Measurements from ENCODE around the gene CXCL9. TPM values are rescaled to one million over a fixed set of nuclear protein-coding genes. Genes with fewer than 3 reads are reported as not detected.
"Not testable (repeated sequence)": the region's sequence is repeated elsewhere in the genome, so short reads cannot be mapped to it uniquely, and the experiment has no call there.

The CXCL9 gene
- total RNA-seq, 2 donors from 2014 or later, result 0.94 to 2.7 TPM

- ATAC-seq (replicated peaks in 1 of 2) (no peak), DNase-seq (no peak)
- H3K27ac Mint-ChIP-seq, result no peak overlapping the region
- no peaks in the 10 kb centered on the region for H3K4me1 Mint-ChIP-seq (ENCODE audit: low read depth)
- no peaks in the 10 kb centered on the region for H3K27me3 Mint-ChIP-seq (ENCODE audit: low read depth)
- H3K4me3 Mint-ChIP-seq, result no peak overlapping the region
- H3K36me3 Mint-ChIP-seq (ENCODE audit: insufficient read depth in 2 of 2), result peaks cover 13 to 39% of the 10 kb centered on the region in 2 donors
- no peaks in the 10 kb centered on the region for H3K9me3 Mint-ChIP-seq
These were observed 33.5 kb downstream of the CXCL9 start for GRCh38 chr4:75973766-75974165.

GRCh38 chr4:75968084-75968483 is 39.2 kb downstream of the CXCL9 start:
- ATAC-seq (replicated peaks in 1 of 2) (no peak), DNase-seq (no peak)
- Mint-ChIP-seq H3K27me3 (ENCODE audit: low read depth) (no peaks in the 10 kb centered on the region), H3K27ac (no peak overlapping the region), H3K9me3 (peaks cover 0 to 2% of the 10 kb centered on the region in 2 donors), H3K4me3 (no peak overlapping the region), H3K36me3 (ENCODE audit: insufficient read depth in 2 of 2) (peaks cover 32 to 68% of the 10 kb centered on the region in 2 donors), H3K4me1 (ENCODE audit: low read depth) (no peaks in the 10 kb centered on the region)

- Mint-ChIP-seq H3K27ac (no peak overlapping the region), H3K36me3 (ENCODE audit: insufficient read depth in 2 of 2) (peaks cover 32 to 65% of the 10 kb centered on the region in 2 donors), H3K27me3 (ENCODE audit: low read depth) (no peaks in the 10 kb centered on the region), H3K4me1 (ENCODE audit: low read depth) (no peaks in the 10 kb centered on the region), H3K4me3 (no peak overlapping the region), H3K9me3 (peaks cover 0 to 2% of the 10 kb centered on the region in 2 donors)
- ATAC-seq (replicated peaks in 1 of 2) (no peak), DNase-seq (no peak)
These were observed 43.8 kb downstream of the CXCL9 start for GRCh38 chr4:75963558-75963957.

GRCh38 chr4:75962072-75962471 is 45.2 kb downstream of the CXCL9 start:
- not testable (repeated sequence) for H3K4me3 Mint-ChIP-seq; ATAC-seq (replicated peaks in 1 of 2); DNase-seq; H3K27me3 Mint-ChIP-seq (ENCODE audit: low read depth); H3K9me3 Mint-ChIP-seq; H3K4me1 Mint-ChIP-seq (ENCODE audit: low read depth); H3K27ac Mint-ChIP-seq
- peaks cover 32 to 62% of the 10 kb centered on the region in 2 donors for H3K36me3 Mint-ChIP-seq (ENCODE audit: insufficient read depth in 2 of 2)

- H3K27me3 Mint-ChIP-seq (ENCODE audit: low read depth); H3K4me3 Mint-ChIP-seq; H3K9me3 Mint-ChIP-seq; DNase-seq; H3K27ac Mint-ChIP-seq; H3K4me1 Mint-ChIP-seq (ENCODE audit: low read depth); ATAC-seq (replicated peaks in 1 of 2): not testable (repeated sequence)
- peaks cover 18 to 47% of the 10 kb centered on the region in 2 donors for H3K36me3 Mint-ChIP-seq (ENCODE audit: insufficient read depth in 2 of 2)
These were observed 48.8 kb downstream of the CXCL9 start for GRCh38 chr4:75958546-75958945.

DNA sequence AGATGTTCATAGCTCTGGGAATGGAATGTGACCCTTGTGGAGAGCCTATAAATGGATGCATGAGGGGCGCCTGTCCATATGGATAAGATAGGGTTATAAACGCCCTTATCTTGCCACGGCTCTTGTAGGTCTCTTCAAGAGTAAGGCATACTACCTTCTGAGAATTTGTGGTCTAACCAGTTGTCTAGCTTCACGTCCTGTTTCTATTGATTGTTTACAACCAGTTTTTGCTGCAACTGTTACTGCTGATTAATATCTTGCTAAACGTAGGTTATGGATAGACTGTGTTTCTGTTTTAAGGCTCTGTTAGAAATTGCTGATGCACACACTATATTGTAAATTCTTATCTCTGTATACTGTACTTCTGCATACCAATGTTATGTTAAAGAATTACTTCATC is 52.5 kb downstream of the CXCL9 start:
- H3K4me3 Mint-ChIP-seq; ATAC-seq (replicated peaks in 1 of 2); H3K27ac Mint-ChIP-seq; H3K4me1 Mint-ChIP-seq (ENCODE audit: low read depth); H3K9me3 Mint-ChIP-seq; H3K27me3 Mint-ChIP-seq (ENCODE audit: low read depth); DNase-seq: not testable (repeated sequence)
- peaks cover 13 to 40% of the 10 kb centered on the region in 2 donors for H3K36me3 Mint-ChIP-seq (ENCODE audit: insufficient read depth in 2 of 2)

DNA sequence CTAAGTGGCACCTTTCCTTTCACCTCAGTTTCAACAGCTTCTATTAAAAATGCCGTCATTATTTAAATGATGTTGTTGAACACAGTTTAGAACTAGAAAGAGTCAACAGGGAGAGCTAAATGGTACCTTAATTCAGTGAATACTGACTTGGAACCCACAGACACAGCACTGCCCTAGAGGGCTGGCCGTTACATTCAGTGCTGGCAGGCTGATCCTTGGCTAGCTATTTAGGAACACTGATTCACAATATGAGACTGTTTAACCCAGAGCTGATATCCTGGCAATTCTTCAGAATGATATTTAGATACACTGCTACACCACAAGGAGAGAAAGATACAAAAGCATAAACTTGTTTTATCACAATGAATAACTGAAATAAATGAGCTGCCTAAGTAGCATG is 53.8 kb downstream of the CXCL9 start:
- ATAC-seq (replicated peaks in 1 of 2), result no peak
- DNase-seq, result no peak
- H3K4me3 Mint-ChIP-seq, result no peak overlapping the region
- peak overlapping the region; percentile 26 for H3K27ac Mint-ChIP-seq
- H3K27me3 Mint-ChIP-seq (ENCODE audit: low read depth), result no peaks in the 10 kb centered on the region
- H3K4me1 Mint-ChIP-seq (ENCODE audit: low read depth), result no peaks in the 10 kb centered on the region
- H3K36me3 Mint-ChIP-seq (ENCODE audit: insufficient read depth in 2 of 2), result peaks cover 12 to 34% of the 10 kb centered on the region in 2 donors
- H3K9me3 Mint-ChIP-seq, result no peaks in the 10 kb centered on the region

Other genes with a start within 250 kb of the CXCL9 start
- not detected for gene PPEF2, start 105.1 kb downstream of the CXCL9 start, total RNA-seq
- gene NAAA, start 66.5 kb downstream of the CXCL9 start, total RNA-seq, result 10 to 100 TPM; 22.4 to 31.6 TPM
- 10 to 100 TPM; 42.4 to 46.4 TPM for gene SDAD1, start 16.6 kb downstream of the CXCL9 start, total RNA-seq
- 1 to 10 TPM in 1 of 2 donors, under 1 TPM in 1; 0.62 to 2.9 TPM for gene CXCL10, start 16.0 kb upstream of the CXCL9 start, total RNA-seq
- under 1 TPM in 1 of 2 donors, not detected in 1; 0.19 TPM for gene CXCL11, start 28.6 kb upstream of the CXCL9 start, total RNA-seq
- not detected for gene ART3, start 67.2 kb upstream of the CXCL9 start, total RNA-seq
- gene NUP54, start 140.9 kb upstream of the CXCL9 start, total RNA-seq, result 10 to 100 TPM; 51.3 to 51.9 TPM
- 1 to 10 TPM; 5.1 to 8.1 TPM for gene SCARB2, start 206.3 kb upstream of the CXCL9 start, total RNA-seq
- not detected for gene FAM47E, start 244.2 kb upstream of the CXCL9 start, total RNA-seq